H7 (cell line): ENCODE measurements around the gene ZNF609. TPM values are rescaled to one million over a fixed set of nuclear protein-coding genes. Genes with fewer than 3 reads are reported as not detected.

Experiments used
- DNase-seq: peaks from one replicate; pipeline ENCODE4 v3.0.0; 2012
- H3K27me3 ChIP-seq: 2 replicates; pipeline ENCODE4 v1.6.0; 2011; ENCODE audit warnings: mild to moderate bottlenecking, low read length; ENCODE audit not compliant: control insufficient read depth, insufficient read depth
- H3K36me3 ChIP-seq: replicated peaks from 2 replicates; pipeline ENCODE4 v1.5.1; 2011; ENCODE audit warnings: low read length; ENCODE audit not compliant: control insufficient read depth, insufficient read depth
- H3K4me3 ChIP-seq: 2 replicates; pipeline ENCODE4 v1.5.1; 2011; ENCODE audit warnings: low read depth, mild to moderate bottlenecking, control low read depth, low read length, moderate library complexity; ENCODE audit not compliant: insufficient read depth
- total RNA-seq: library from RNA; depleted of rRNA; stranded (reverse); fragments of >200 nt; shearing (Covaris generic); gene quantifications from 2 replicates; pipeline ENCODE4 v1.2.3, GENCODE V29; 2014

ZNF609 gene
- total RNA-seq, 1 experiment from 2014 or later: 24.8 TPM

DNA sequence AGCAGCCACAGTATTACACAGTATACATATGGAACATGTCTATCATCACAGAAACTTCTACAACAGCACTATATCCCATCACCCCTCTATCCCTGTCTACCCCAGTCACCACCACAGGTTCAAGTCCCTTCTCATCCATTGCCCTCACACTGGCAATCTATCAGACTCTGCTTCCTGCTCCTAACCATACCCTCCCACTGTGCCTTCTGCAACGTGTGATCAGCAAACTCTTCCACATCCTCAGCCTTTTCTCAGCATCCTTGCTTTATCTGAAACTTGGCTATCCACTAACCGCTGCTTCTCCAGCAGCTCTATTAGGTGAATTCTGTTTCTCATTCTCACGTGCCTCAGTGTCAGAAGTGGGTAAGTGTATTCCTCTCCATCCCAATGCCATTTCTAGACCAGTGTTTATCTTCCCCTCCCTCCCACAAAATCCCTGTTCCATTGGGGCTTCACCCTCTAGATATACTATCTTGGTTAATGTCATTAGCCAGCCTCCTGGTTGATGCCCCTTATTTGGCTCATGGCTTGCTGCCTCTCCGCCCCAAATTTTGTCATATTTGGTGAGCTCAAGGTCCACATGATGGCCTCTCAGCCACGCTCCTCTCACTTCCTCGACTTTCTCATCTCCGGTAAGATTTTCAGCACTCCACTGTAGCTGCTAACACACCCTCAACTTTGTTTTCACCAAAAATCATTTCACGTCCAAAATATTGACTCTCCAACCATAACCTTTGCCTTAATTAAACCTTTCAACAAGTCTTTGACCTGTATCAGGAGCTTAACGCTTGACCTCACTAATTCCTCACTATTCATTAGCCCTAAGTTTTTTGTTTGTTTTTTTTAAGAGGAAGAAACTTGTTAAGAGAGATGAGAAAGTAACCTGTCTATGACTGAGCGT lies 245.9 kb downstream of the ZNF609 start:
- no peak for DNase-seq
- Histone ChIP-seq H3K4me3 (no peak overlapping the region), H3K27me3 (no peaks in the 10 kb centered on the region), H3K36me3 (peaks cover 8% of the 10 kb centered on the region)

DNA sequence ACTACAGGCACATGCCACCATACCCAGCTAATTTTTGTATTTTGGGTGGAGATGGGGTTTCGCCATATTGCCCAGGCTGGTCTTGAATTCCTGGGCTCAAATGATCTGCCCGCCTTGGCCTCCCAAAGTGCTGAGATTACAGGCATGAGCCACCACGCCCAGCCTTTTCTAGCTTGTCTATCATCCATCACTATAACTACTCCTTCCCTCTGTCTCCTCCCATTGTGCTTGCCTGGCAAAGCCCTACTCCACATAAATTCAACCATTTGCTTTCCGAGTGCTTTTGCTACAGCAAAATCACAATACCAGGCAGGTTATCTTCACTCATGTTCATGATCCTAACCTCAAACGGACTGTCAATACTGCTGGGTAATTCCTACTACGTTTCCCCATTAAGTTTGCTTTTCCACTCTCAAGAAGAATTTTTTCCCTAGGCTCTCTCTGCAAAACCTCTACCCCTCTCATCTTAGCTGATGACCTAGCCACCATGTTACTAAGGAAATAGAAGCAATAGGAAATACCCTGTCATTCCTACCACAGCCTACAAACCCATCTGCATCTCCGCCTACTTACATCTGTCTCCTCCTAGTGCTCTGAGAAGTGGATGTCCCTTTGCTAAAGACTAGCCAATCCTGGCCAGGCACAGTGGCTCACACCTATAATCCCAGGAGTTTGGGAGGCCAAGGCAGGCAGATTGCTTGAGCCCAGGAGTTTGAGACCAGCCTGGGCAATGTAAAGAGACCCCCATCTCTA lies 250.5 kb downstream of the ZNF609 start:
- no peaks in the 10 kb centered on the region for H3K27me3 ChIP-seq
- peaks cover 20% of the 10 kb centered on the region for H3K36me3 ChIP-seq
- H3K4me3 ChIP-seq: no peak overlapping the region
- no peak for DNase-seq

- H3K4me3 ChIP-seq: no peak overlapping the region
- peaks cover 32% of the 10 kb centered on the region for H3K36me3 ChIP-seq
- no peak for DNase-seq
- no peaks in the 10 kb centered on the region for H3K27me3 ChIP-seq
These were observed 252.0 kb downstream of the ZNF609 start for GRCh38 chr15:64712353-64712752.

DNA sequence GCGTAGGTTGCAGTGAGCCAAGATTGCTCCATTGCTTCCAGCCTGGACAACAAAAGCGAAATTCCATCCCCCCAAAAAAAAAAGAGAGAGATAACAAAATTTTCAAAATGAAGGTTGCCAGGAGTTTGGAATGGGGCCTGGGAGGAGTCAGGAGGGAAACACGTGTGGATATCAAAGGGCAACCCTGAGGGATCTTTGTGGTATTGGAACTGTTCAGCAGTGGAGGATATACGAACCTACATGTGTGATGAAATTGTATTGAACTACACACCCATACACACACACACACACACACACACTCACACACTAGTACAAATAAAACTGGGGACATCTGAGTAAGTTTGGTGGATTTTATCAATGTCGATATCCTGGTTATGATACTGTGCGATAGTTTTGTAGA lies 253.2 kb downstream of the ZNF609 start:
- Histone ChIP-seq H3K4me3 (no peak overlapping the region), H3K27me3 (no peaks in the 10 kb centered on the region), H3K36me3 (peaks cover 41% of the 10 kb centered on the region)
- no peak for DNase-seq

- no peaks in the 10 kb centered on the region for H3K27me3 ChIP-seq
- no peak overlapping the region for H3K4me3 ChIP-seq
- DNase-seq: no peak
- H3K36me3 ChIP-seq: peaks cover 43% of the 10 kb centered on the region
These were observed 256.1 kb downstream of the ZNF609 start for GRCh38 chr15:64716452-64716851.

GRCh38 chr15:64717130-64717529 lies 256.8 kb downstream of the ZNF609 start:
- DNase-seq: no peak
- Histone ChIP-seq H3K27me3 (no peaks in the 10 kb centered on the region), H3K36me3 (peaks cover 42% of the 10 kb centered on the region)

DNA sequence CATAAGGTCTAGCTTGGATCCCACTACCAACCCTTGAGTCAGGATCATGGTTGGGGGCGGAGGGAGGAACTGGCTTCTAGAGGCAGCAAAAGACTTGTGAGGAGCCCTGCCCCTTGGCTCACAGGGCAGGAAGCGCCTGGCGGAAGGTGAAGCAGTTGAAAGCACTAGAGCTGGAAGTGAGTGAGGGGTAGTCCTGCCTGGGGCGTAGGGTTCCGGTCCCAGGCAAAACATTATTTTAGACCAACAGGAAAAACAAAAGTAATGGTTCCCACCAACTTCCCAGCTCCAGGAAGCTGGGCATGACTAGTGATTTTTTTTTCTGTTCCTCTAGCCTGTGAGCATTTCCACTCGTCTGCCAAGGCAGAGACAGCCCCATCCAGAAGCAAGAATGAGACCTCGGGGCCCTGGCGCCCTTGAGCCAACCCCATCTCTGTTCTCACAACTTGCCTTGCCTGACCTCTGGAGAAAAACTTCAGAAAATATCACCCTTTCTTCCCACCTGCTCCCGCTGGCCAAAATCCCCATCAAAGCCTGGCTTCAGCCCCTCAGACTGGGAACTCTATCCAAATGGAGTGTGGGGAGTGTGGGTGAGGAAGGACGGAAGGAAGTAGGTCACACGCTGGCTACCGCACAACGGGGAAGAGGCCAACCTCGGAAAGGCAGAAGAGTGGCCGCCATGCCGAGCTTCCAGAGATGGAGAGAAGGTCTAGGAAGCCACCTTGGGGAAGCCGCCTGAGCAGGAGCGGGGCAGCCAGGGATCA lies 257.5 kb downstream of the ZNF609 start:
- no peak for DNase-seq
- Histone ChIP-seq H3K36me3 (peaks cover 38% of the 10 kb centered on the region), H3K4me3 (no peak overlapping the region)

More at GRCh38 chr15:64717130-64717529, 256.8 kb downstream of the ZNF609 start:
- no peak overlapping the region for H3K4me3 ChIP-seq

GRCh38 chr15:64720188-64720587 lies 259.8 kb downstream of the ZNF609 start:
- DNase-seq: no peak
- Histone ChIP-seq H3K27me3 (no peaks in the 10 kb centered on the region), H3K4me3 (no peak overlapping the region), H3K36me3 (peaks cover 33% of the 10 kb centered on the region)

More for the DNA sequence above, 257.5 kb downstream of the ZNF609 start:
- H3K27me3 ChIP-seq: no peaks in the 10 kb centered on the region

- no peak overlapping the region for H3K4me3 ChIP-seq
- DNase-seq: peak; percentile 11
- no peaks in the 10 kb centered on the region for H3K27me3 ChIP-seq
- H3K36me3 ChIP-seq: peaks cover 43% of the 10 kb centered on the region
These were observed 269.8 kb downstream of the ZNF609 start for GRCh38 chr15:64730151-64730550.

DNA sequence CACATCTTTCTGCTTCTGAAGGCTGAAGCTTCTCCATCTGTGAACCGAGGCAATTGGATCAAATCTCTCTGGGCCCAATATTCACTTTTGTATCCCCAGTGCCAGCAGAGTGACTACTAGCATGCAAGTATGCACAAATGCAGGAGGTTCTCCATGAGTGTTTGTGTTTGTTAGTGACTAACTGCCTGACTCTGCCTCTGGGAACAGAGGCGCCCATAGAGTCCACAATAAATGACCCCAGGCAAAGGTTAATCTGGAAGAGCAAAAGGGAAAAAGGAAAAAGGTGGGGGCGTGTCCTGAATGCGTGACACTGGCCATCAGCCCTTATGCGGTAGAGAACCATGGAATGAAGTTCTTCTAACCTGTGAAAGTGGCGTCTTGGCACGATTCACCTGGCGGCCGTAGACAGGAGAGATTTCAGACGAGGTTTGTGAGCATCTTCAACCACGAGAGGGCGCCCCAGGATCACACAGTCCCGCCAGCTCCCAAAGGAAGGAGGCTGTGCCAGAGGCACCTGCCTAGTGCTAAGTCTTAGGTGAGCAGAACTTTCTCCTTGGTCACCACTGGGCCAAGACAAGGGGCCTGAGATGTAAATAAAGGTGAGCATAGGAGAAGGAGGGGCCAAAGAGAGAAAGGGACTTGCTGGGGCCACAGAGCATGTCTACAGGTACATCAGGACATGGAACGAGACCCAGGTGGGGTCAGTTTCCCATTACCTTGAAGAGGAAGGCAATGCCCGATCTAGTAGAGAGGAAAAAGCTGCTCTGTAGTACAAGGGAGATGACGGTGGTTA lies 270.8 kb downstream of the ZNF609 start:
- Histone ChIP-seq H3K36me3 (peaks cover 48% of the 10 kb centered on the region), H3K27me3 (no peaks in the 10 kb centered on the region), H3K4me3 (no peak overlapping the region)
- DNase-seq: peak; percentile 88

- peaks cover 50% of the 10 kb centered on the region for H3K36me3 ChIP-seq
These were observed 271.4 kb downstream of the ZNF609 start for GRCh38 chr15:64731805-64732151.

DNA sequence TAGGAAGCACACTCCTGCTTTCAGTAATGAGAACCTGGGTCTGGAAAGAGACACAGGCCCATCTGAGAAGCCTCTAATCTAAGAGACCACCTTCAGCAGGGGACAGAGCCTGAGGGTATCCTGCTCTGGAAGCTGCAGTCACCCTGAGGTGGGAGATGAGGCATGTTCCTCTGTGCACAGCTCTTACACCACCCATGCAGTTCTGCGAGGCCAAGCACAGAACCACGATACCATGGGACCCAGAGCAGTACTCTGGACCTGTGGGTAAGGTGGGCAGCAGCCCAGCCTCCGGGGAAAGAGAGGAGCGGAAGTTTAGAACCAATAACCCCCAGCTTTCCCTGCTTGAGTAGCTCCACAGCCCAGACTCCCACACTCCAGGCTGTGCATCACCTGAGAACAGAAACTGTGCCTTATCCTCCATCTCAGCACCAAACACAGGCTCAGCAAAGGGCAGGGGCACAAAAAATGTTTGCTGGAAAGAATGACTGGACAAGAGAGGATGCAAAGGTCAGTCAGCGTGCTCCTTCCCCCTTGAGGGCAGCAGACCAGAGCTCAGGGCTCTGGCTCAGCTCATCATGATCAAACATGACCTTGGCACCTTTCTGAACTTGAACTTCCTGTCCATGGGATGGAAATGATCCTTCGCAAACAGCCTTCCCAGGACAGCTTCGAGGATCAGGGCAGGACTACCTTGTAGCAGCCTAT lies 271.9 kb downstream of the ZNF609 start:
- DNase-seq: peak; percentile 19
- Histone ChIP-seq H3K27me3 (no peaks in the 10 kb centered on the region), H3K4me3 (no peak overlapping the region), H3K36me3 (peaks cover 48% of the 10 kb centered on the region)

More at GRCh38 chr15:64731805-64732151, 271.4 kb downstream of the ZNF609 start:
- no peak overlapping the region for H3K4me3 ChIP-seq
- peak; percentile 70 for DNase-seq
- H3K27me3 ChIP-seq: no peaks in the 10 kb centered on the region
